OCI-M1 (cell line): ENCODE data around the gene SYNGR3.

Experiments used
- DNase-seq: peaks from one replicate; lab custom pipeline; 2025; lab: John Stamatoyannopoulos, UW

Gene SYNGR3

DNA sequence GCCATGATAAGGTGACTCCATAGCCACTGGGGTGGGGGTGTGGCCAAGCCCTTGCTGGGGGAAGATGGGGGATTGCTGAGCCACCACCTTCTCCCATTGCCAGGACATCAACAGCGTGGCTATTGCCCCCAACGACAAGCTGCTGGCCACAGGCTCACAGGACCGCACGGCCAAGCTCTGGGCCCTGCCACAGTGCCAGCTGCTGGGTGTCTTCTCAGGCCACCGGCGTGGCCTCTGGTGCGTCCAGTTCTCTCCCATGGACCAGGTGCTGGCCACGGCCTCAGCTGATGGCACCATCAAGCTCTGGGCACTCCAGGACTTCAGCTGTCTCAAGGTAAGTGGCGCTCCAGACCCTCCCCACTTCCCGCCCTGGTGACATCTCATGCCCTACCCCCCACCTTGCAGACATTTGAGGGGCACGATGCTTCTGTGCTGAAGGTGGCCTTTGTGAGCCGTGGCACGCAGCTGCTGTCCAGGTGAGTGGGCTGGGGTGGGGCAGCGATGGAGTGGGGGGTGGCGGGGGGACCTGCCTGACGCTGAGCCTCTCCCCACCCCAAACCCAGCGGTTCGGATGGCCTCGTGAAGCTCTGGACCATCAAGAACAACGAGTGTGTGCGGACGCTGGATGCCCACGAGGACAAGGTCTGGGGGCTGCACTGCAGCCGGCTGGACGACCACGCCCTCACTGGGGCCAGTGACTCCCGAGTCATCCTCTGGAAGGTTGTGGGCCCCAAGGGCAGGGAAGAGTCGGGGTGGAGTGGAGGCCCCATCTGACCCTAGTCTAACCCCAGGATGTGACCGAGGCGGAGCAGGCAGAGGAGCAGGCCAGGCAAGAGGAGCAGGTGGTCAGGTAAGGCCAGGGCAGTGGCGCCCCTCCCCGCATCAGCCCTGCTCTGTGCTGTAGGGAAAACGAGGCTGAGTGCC lies 12.6 kb upstream of the SYNGR3 start:
- no peak for DNase-seq

DNA sequence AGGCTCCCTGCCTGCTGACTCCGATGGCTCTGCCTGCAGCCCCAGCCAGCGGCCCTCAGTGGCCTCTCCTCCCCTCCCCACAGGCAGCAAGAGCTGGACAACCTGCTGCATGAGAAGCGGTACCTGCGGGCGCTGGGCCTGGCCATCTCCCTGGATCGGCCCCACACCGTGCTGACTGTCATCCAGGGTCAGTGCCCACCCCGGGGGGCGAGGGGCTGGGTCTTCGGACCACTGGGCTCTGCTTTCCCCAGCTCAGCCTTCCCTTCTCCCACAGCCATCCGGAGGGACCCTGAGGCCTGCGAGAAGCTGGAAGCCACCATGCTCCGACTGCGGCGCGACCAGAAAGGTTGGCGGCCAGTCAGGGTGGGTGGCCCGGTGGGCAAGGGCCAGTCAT lies 11.9 kb upstream of the SYNGR3 start:
- no peak for DNase-seq

DNA sequence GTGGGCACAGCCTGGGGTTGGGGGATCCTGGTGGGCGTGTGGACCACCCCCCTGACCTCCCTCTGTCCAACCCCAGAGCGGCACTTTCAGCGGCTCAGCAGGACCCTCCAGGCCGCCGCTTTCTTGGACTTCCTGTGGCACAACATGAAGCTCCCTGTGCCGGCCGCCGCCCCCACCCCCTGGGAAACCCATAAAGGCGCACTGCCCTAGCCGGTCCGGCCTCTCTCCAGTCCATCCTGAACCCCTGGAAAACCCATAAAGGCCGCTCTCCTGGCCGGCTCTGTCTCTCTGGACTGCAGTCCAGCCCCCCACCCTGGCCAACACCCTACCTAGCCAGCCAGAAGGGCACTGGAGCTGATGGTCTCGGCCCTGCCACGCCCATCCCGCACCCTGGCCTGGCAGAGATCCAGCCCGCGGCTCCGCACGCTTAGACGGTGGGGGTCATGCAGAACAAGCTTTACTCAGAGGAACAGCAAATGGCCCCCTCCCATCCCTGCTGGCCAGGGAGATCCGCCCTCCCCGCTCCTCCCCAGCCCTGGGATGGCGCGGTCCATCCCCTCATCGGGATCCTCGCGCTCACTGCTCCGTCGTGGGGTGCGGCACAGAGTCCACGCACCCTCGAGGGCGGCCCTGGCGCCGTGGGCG lies 11.2 kb upstream of the SYNGR3 start:
- DNase-seq, result no peak

DNA sequence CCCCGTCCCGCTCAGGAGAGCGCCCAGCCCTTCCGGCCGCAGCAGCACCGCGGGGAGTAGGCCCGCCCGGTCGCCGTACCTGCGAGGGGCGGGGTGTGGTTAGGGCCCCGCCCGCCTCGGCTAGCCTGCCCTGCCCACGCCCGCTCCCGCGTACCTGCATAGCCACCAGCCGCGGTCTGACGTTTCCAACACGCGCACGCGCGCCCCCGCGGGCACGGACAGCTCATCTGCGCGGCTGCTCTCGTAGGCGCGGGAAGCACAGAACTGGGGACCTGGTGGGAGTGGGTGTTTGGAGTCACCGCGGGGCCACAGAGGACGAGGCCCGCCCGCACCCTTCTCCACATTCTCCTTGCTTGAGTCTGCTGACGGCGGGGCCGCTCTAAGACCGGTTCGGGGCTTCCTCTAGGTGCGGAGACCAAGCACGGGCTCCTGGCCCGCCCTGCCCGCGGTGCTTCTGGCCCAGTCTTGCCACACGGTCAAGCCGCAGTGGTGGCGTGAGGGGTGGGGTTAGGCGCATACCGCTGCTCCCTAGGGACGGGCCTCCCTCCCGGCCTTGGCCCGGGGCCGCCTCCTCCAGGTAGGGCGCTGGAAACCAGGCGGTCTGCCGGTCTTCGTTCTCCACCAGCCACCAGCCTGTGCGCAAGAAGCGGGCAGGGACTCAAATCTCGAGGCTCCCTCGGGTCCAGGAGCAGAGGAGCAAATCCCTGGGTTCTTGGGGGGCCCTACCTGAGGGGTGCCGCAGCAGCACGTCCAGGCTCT lies 10.3 kb upstream of the SYNGR3 start:
- no peak for DNase-seq

DNA sequence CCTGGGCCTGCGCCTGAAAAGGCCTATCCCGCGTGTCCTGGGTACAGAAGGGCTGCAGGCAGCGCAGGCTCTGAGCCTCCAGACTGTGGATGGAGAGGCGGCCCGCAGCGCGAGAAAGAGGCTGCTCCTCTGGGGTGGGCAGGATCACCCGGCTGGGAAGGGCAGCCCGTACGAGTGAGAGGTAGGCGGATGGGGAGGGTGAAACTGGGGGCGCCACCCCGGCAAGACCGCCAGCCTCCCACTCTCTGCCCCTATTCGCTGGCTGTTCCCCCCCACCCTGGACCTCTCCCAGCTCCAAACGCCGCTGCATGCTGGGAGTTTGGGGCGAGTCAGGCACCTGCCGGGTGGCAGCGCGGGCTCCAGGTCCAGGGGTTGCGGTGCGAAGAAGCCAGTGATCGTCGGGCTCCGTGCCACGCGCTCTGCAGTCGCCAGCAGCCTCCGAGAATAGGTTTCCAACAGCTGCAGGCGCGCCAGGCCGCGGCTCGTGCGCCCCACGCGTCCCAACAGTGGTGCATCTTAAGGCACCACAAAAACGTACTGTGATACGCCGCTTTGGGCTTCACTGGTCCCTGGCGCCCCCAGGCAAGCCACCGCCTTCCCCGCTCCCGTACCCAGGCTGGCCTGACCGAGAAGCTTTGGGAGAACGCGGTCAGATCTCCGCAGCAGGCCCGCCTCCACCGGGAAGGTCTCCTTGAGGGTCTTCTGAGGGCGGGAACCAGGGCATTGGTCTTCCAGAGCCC lies 9.6 kb upstream of the SYNGR3 start:
- no peak for DNase-seq

DNA sequence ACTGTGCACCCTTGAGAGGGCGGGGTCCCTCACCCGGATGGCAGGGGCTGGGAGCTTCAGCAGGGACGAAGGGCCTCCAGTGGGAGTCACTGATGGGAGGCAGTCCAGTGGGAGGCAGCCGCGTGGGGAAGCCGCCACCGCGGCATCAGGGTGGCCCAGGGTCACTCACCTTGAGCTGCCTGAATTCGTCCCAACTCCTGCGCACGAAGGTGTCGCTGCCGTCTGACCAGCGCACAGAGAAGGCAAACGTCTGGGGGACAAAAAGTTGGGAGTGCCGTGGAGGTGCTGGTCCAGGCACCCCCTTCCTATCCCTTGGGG lies 9.0 kb upstream of the SYNGR3 start:
- DNase-seq, result no peak

DNA sequence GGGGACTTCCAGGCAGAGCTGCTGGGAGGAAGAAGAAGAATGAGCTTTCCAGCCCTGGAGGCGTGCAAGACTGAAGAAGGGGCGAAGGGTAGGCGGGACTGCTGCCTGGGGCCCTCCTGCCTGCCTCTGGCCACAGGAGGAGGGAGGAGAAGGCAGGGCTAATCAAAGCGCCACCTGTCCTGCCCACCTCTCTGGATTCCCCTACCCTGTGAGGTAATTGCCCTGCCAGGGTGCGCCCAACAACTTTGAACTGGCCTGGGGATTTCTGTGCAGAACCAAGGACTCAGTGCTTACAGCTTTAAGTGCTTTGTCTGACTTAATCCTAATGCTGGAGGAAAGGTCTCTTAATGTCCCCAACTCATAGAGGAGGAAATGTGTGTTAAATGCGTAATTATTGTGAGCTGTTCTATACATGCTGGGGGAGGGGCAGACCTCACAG lies 8.4 kb upstream of the SYNGR3 start, which contains the start of gene NOXO1:
Gene NOXO1, minus strand, starts transcription at position 72 of the 439 bp plus-strand sequence. CDS start 290 bp downstream, outside the sequence.
- peak; percentile 8 for DNase-seq

DNA sequence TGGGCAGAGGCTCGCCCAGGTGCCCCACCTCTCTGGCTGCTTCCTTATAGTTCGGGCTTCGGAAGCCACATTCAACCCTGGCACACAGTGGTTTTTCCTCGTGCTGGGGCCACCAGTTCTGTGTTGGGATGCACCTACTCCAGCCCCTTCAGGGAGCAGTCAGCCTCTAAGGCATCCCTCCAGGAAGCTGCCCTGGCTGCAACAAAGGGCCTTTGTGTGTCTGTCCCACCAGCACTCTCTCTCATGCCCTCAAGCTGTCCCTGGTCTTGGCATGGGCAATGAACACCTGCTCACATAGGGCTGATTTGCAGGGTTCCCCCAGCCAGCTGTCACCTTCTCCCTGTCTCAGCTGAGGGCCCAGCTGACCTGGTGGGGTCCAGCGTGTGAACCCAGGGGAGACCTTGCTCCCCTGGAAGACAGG lies 7.7 kb upstream of the SYNGR3 start:
- no peak for DNase-seq

DNA sequence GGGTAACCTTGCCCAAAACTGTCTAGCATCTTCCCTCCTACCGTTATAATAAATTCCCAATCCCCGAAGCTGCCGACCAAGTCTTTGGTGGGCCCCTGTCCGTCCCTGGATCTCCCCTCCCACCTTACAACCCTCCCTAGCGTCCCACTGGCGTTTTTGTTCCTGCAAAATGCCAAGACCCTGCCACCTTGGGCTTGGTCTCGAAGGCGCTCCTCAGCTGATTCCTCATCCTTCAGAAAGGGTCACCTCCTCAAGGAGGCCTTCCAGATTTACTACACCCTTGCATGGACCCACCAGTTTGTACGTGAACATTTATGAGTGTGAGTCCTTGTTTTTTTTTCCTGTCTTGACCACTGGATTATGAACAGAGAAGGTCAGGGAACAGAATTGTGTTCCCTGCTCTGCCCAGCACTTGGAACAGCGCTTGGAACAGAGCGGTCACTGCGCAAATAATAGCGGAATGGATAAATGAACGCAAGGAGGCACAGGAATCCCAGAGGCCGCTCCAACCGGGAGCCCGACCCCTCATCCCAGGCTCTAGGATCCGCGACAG lies 6.7 kb upstream of the SYNGR3 start:
- DNase-seq, result no peak

DNA sequence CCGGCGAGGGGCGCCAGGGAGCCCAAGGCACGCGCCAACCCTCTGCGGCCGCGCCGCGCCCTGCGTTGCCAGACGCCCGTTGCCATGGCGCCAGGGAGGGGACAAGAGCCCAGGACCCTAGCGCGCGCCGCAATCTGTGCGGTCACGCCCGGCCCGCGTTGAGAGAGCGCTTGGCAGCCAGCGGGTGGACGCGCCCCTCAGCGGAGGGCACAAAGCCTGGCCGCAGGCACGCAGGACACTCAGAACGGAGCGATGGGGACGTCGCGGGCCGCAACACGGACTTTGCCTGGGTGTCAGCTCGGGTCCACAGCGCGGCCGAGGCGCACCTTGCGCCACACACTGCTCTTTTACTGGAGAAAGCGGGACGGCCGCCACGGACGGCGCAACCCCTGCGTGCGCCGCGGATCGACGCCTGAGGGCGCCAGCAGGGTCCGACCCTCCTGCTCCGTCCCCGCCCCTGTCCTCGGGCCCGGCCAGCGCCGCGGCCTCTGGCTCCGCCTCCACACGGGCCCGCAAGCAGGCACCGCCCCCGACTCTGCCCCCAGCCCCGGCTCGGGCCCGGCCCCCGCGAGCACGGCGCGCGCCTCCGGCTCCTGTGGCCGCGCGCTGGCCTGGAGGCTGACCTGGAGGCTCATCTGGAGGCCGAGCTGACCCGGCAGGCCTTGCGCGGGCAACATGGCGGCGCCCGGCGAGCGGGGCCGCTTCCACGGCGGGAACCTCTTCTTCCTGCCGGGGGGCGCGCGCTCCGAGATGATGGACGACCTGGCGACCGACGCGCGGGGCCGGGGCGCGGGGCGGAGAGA lies 6.0 kb upstream of the SYNGR3 start, which contains the start of gene GFER:
Gene GFER, plus strand, starts transcription at position 650 of the 803 bp plus-strand sequence. Its CDS starts 26 bp downstream, at position 676.
- DNase-seq, result peak; percentile 96

DNA sequence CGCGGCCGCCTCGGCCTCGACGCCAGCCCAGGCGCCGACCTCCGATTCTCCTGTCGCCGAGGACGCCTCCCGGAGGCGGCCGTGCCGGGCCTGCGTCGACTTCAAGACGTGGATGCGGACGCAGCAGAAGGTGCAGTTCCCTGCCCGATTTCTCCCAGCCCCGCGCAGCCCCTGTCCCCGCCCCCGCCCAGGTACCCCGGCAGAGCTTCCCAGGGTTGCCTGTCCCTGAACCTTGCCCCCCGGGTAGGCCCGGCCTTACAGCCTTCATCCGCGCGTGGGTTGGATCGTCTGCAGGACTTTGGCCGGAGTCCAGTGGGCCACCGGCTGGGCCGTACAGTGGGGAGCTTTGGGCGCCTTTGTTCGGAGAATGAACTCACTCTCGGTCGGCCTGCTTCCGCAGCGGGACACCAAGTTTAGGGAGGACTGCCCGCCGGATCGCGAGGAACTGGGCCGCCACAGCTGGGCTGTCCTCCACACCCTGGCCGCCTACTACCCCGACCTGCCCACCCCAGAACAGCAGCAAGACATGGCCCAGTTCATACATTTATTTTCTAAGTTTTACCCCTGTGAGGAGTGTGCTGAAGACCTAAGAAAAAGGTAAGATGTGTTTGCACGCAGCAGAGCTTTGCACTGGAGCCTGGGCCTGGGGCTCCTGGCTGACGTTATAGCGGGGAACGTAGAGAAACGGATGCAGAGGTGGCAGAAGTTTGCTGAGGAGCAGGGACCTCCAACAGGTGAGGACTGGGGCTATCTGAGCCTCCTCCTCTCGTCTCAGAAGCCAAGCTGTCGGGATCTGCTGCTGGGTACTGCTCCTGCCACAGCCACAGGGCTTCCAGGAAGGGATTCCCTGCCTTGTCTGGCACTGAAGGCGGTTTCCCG lies 5.2 kb upstream of the SYNGR3 start:
- no peak for DNase-seq

DNA sequence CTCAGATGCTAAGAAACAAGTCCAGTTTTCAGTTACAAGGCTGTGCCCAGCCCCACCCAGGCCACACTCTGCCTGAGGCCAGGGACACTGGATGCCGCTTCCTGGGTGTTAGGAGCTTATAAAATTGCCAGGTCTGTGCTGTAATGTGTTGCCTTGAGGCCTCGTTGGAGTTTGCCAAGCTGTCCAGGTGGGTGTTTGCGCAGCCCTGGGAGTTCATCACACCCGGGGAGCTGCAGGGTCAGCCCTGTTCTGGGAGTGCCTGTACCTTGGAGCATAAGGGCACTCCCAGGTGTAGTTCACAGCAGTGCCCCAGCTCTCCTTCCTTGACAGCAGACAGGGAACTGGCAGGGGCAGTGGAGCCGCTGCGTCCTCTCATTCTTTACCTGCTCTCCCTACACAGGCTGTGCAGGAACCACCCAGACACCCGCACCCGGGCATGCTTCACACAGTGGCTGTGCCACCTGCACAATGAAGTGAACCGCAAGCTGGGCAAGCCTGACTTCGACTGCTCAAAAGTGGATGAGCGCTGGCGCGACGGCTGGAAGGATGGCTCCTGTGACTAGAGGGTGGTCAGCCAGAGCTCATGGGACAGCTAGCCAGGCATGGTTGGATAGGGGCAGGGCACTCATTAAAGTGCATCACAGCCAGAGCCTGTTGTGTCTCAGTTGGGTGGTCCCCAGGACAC lies 4.2 kb upstream of the SYNGR3 start:
- no peak for DNase-seq

DNA sequence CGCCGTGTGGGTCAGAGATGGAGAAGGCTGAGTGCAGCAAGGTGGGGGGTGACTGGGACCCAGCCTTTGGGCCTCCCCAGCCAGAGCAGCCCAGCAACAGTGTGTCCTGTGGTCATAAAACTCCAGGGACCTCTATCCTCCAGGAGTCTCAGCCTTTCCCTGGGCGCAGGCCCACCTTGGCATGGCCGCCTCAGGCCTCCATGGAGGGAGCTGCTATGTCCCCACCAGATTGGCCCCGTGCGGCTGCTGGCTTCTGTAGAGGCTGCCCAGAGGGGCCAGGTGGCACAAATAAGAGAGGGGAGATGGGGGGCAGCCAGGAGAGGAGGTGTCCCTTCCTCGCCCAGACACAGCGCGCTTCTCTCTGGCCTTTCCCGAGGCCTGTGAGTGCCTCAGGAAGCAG lies 2.6 kb upstream of the SYNGR3 start:
- DNase-seq, result no peak

DNA sequence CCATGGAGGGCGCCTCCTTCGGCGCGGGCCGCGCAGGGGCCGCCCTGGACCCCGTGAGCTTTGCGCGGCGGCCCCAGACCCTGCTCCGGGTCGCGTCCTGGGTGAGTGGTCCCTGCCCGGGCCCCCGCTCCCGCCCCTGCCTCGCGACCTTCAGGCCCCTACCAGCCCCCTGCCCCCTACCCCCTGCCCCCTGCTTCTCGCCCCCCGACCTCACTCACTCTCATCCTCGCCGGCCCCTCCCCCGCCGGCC lies 256 bp downstream of the SYNGR3 start:
- no peak for DNase-seq

DNA sequence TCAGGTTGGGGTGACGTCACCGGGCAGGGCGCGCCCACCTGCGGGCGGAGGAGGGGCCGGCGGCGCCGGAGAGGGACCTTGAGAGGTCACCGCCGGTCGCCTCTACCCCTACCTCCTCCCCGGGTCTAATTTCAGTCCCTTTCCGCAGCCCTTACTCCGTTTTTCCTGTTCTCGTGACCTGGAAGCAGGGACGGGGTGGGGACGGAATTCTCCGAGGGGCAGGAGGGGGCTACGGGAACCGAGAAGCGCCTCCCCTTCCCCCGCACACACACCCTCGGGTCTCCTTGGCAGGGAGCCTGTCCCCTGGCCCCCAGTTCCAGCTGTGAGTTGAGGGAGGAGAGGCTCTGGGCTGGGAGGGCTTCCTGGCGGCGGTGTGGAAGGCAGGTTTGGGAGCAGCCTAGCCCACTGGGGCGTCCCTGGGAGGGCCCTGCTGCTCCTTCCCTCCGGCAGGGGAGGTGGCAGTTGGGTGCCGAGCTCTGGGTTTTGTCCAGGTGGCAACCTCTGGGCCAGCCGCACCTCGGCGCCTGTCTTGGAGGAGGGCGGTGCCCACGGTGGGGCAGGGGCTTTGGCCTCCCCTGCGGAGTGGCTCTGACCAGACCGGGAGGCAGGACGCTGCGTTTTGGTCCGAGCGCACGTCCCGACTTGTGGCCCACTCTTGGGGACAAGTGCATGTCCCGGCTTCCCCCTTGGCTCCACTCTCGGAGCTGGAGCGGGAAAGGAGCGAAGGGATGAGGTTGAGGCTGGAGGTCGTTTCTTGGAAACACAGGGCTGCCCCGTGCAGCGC lies 773 bp downstream of the SYNGR3 start:
- DNase-seq, result no peak

DNA sequence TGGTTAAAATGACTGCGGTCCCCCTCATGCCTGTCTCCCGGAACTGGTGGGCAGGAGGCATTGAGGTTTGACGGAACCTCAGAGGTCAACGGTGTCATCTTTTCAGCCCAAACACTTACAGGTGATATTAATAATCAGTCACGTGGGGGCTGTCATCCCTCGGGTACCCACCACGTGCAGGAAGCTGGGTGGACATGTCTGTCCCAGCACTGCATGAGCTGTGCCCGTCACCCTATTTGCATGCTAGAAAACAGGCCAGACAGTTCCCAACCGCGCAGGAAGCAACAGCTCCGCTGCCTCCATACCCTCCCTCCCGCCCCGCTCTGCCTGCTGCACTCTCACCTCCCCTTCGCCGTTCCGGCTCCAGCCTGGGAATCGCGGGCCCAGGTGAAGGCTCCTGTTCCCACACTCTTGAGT lies 1.4 kb downstream of the SYNGR3 start:
- DNase-seq, result no peak

DNA sequence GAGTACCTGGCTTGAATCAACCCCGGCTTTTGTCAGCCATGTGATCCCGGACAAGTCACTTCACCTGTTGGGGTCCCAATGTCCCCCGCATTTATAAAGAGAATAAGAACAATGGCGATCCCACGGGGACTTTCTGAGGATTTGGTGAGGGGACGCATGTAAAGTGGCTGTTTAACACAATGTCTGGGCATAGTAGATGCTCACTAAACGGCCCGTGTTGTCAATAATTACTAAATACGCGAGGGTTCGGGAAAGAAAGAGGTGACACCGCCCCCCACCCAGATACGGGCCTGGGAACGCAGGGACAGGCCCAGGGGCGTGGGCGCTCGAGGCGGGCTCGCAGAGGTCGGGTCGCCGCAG lies 1.8 kb downstream of the SYNGR3 start:
- no peak for DNase-seq

DNA sequence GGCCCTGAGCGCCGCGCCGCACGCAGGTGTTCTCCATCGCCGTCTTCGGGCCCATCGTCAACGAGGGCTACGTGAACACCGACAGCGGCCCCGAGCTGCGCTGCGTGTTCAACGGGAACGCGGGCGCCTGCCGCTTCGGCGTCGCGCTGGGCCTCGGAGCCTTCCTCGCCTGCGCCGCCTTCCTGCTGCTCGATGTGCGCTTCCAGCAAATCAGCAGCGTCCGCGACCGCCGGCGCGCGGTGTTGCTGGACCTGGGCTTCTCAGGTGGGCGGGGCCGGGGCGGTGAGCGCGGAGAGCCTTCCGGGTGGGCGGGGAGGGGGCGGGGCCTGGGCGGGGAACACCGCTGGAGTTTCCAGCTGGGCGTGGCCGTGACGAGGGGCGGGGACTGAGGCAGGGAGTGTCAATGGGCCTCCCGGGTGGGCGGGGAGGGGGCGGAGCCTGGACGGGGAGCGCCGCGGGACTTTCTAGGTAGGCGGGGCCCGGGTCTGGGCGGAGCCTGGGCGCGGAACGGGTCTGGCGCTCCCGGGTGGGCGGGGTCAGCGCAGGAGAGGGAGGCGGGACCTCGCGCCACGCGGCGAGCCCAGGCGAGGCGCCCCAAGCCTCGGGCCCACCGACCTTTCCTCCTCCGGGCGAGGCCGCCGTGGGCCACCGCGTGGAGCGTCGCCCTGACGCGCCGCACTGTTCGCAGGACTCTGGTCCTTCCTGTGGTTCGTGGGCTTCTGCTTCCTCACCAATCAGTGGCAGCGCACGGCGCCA lies 2.4 kb downstream of the SYNGR3 start:
- DNase-seq, result peak; percentile 87
